Erythroblast (primary cell): ENCODE measurements around the gene SERPINF2.

Experiments
- GATA1 ChIP-seq: IDR thresholded peaks from 2 replicates; pipeline ENCODE4 v1.6.1; 2011; ENCODE audit warnings: low read depth, mild to moderate bottlenecking, control low read depth, low read length, moderate library complexity
- POLR2A ChIP-seq: IDR thresholded peaks from 2 replicates; pipeline ENCODE4 v1.6.1; 2011; ENCODE audit warnings: mild to moderate bottlenecking, low read length

- TF ChIP-seq POLR2A, result no peak
- TF ChIP-seq GATA1, result no peak
These were observed 37.0 kb downstream of the SERPINF2 start for GRCh38 chr17:1779571-1780131.
